DMS 273 (cell line): ENCODE results near the gene GABBR2.

Experiments
- DNase-seq: peaks from one replicate; lab custom pipeline; 2025; ENCODE audit not compliant: unreplicated experiment; lab: John Stamatoyannopoulos, UW

GABBR2 gene

GRCh38 chr9:98247831-98248657, 460.7 kb downstream of the GABBR2 start:
- no peak for DNase-seq

DNA sequence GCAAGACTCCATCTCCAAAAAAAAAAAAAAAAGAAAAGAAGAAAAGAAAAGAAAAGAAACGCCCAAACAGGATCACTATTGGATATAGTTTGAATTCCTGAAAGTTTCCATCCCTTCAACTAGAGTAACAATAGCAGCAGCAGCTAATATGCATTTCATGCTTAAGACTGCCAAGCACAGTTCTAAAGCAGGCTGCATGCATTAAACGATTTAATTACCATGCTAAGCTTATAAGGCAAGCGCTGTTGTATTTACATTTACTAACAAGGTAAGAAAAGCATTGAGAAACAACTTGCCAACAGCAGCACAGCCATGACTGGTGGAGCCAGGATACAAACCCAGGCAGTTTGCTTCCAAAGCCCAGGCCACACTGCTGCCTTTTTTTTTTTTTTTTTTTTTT, 466.3 kb downstream of the GABBR2 start:
- DNase-seq = no peak

DNA sequence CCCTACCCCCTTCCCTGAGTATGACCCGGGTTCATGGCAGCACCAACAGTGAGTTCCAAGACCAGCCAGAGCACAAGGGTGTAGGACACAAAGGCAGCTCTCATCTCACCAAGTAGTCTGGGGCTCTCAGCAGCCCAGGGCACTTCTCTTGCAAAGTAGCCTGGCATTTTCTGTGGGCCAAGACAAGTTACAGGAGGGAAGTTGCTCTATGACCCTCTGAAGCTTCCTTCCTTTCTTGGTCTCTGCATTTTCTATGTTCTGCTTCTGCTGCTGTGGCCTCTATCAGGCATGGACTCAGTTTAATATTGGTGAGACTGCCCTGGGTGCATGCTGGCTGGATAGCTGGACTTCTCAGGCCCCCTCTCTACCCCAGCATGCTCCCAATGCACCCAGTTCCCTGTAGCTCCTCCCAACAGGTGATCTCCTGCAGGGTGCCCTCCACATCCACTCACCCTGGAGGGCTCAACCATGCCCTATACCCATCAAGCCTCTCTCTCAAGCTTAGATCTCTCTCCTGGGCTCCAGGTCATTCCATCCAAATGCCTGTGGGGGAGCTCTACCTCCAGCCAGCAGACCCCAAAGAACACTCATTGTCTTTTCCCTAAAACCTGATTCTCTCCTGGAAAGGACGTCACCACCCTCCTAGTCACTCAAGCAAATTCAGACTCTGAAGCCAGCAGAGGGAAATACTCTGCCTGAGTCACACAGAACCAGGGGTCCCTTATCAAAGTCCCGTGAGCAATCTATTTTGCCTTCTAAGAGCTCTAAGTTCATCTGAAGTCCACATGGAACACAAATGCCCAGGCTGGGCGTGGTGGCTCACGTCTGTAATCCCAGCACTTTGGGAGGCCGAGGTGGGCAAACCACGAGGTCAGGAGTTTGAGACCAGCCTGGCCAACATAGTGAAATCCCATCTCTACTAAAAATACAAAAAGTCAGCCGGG, 467.1 kb downstream of the GABBR2 start:
- DNase-seq = peak; percentile 13

GRCh38 chr9:98240475-98240874, 468.3 kb downstream of the GABBR2 start:
- DNase-seq = no peak
